ENCODE data around the gene EDEM2.

DNA sequence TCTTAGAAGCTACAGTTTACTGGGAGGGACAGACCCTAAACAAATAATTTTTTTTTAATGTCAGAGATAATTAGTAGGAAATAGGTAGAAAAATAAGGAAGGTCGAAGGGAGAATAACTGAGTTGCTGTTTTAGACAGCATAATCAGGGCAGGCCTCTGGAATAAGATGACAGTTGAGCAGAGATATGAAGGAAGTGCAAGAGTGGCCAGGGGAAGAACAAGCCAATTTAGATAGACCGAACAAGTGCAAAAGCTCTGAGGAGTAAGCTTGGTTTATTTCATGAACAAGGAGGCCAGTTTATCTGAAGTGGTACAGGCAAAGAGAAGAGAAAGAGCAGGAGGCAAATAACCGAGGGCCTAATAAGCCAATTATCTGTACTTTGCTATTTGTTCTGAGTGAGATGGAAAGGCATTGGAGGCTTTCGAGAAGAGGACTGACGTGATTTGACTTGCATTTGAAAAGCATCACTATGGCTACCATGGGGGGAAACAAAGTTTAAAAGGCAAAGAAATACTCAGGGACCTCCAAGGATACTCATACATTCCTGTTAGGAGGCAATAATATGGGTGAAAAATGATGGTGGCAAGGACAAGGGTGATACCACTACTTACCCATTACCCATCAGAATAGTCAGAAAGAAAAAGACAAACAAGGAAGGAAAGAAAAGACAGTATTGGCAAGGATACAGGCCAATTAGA, 44.4 kb upstream of the EDEM2 start:
- TF ChIP-seq CTCF (IDR thresholded peaks at IDR 0.05) (no peak), POLR2A (IDR thresholded peaks at IDR 0.05) (no peak)
